Testis (tissue), 3 donors: Measurements from ENCODE around the gene ADK. TPM values are rescaled to one million over a fixed set of nuclear protein-coding genes. Genes with fewer than 3 reads are reported as not detected.

Experiments used
- DNase-seq: peaks from one replicate; pipeline ENCODE4 v3.0.0-alpha.2; 2019
- H3K27ac ChIP-seq, 2 donors: fragments of 200-600 bp; sonication (generic); one replicate each; pipeline ENCODE4 v1.5.1; 2019
- H3K27me3 ChIP-seq: fragments of 200-600 bp; sonication (generic); one replicate; pipeline ENCODE4 v1.5.1; 2019
- H3K36me3 ChIP-seq: fragments of 200-600 bp; sonication (generic); one replicate; pipeline ENCODE4 v1.5.1; 2017; ENCODE audit warnings: low read depth; ENCODE audit errors: missing control alignments
- H3K4me1 ChIP-seq: fragments of 200-600 bp; sonication (generic); one replicate; pipeline ENCODE4 v1.5.1; 2019
- H3K4me3 ChIP-seq, 2 donors: fragments of 200-600 bp; sonication (generic); one replicate each; pipeline ENCODE4 v1.5.1; 2017 to 2019
- H3K9me3 ChIP-seq: fragments of 200-600 bp; sonication (generic); one replicate; pipeline ENCODE4 v1.5.1; 2017
- CTCF ChIP-seq, 3 experiments: fragments of 450-650 bp in 2 of 3; fragments of 200-600 bp in 1 of 3; sonication (generic) in 1 of 3; IDR thresholded peaks; one replicate each; pipeline ENCODE4 v1.5.1; 2016 to 2019; ENCODE audit warnings: antibody characterized with exemption in 3 of 3, mild to moderate bottlenecking in 2 of 3, moderate library complexity in 1 of 3
- POLR2A ChIP-seq: fragments of 450-650 bp; IDR thresholded peaks from one replicate; pipeline ENCODE4 v1.6.1; 2017; ENCODE audit warnings: antibody characterized with exemption, mild to moderate bottlenecking, moderate library complexity
- WGBS, 2 donors: methylation state at CpG; one replicate each; pipeline ENCODE4 v1.1.5; 2018; 5-methylcytosine and 5-hydroxymethylcytosine counted together
- intact Hi-C: fragments of 100-400 bp; cut with DNase I; formaldehyde crosslinking; loops from one replicate; pipeline ENCODE4 v1.15.1; 2023; ENCODE audit warnings: low total_unique reads
- polyA plus RNA-seq: library from polyadenylated mRNA; stranded (reverse); fragments of 350-450 nt; fragmentation: Illumina TruSeq; extraction: RNeasy Lipid Tissue Mini Kit (QIAGEN cat#74804); gene quantifications from one replicate; pipeline ENCODE4 v1.2.3, GENCODE V29; 2014; ENCODE audit warnings: low read depth, low replicate concordance; ENCODE audit not compliant: insufficient read depth
- total RNA-seq, 2 donors: library from RNA; depleted of rRNA; stranded (reverse); fragments of >200 nt; gene quantifications; one replicate each; pipeline ENCODE4 v1.2.3, GENCODE V29; 2016

Gene ADK
- total and polyA plus RNA-seq, 3 donors from 2014 or later = 23.3 to 61.8 (median 55.3) TPM

GRCh38 chr10:74642901-74643595 is 492.0 kb downstream of the ADK start:
- TF ChIP-seq CTCF (IDR thresholded peaks at IDR 0.05) (no peak), POLR2A (no peak)
- 88 to 90% methylated on average over 1 of the region's 1 CpG for WGBS, 2 donors
- intact Hi-C loops = no loop called here
- no peak for DNase-seq
- Histone ChIP-seq H3K36me3 (no peaks in the 10 kb centered on the region), H3K9me3 (no peaks in the 10 kb centered on the region), H3K4me1 (peaks cover 6% of the 10 kb centered on the region), H3K4me3 (no peak overlapping the region), H3K27me3 (no peaks in the 10 kb centered on the region), H3K27ac (no peak overlapping the region)

- peaks cover 6% of the 10 kb centered on the region for H3K4me1 ChIP-seq
- TF ChIP-seq POLR2A (no peak), CTCF (IDR thresholded peaks at IDR 0.05) (no peak)
- no peaks in the 10 kb centered on the region for H3K27me3 ChIP-seq
- no peak for DNase-seq
- no peaks in the 10 kb centered on the region for H3K9me3 ChIP-seq
- H3K36me3 ChIP-seq = no peaks in the 10 kb centered on the region
- H3K4me3 ChIP-seq = no peak overlapping the region
- intact Hi-C loops = no loop called here
- H3K27ac ChIP-seq = no peak overlapping the region
Observed at GRCh38 chr10:74643596-74643975, 492.6 kb downstream of the ADK start.

- Histone ChIP-seq H3K9me3 (no peaks in the 10 kb centered on the region), H3K4me1 (peaks cover 6% of the 10 kb centered on the region), H3K27ac (no peak overlapping the region), H3K4me3 (no peak overlapping the region), H3K36me3 (no peaks in the 10 kb centered on the region), H3K27me3 (no peaks in the 10 kb centered on the region)
- no peak for TF ChIP-seq CTCF (IDR thresholded peaks at IDR 0.05)
- TF ChIP-seq POLR2A = no peak
- 77 to 89% methylated on average over 2 of the region's 2 CpGs for WGBS, 2 donors
- DNase-seq = no peak
- intact Hi-C loops = no loop called here
Observed at GRCh38 chr10:74644738-74645137, 493.7 kb downstream of the ADK start.

- Histone ChIP-seq H3K4me1 (no peaks in the 10 kb centered on the region), H3K27me3 (no peaks in the 10 kb centered on the region), H3K9me3 (no peaks in the 10 kb centered on the region), H3K27ac (no peak overlapping the region), H3K36me3 (no peaks in the 10 kb centered on the region), H3K4me3 (no peak overlapping the region)
- TF ChIP-seq CTCF (IDR thresholded peaks at IDR 0.05) (no peak), POLR2A (no peak)
- intact Hi-C loops = no loop called here
- WGBS, 2 donors = 80 to 85% methylated on average over 3 of the region's 3 CpGs
- no peak for DNase-seq
Observed at GRCh38 chr10:74645692-74646091, 494.7 kb downstream of the ADK start.

GRCh38 chr10:74650613-74651012 is 499.6 kb downstream of the ADK start:
- intact Hi-C loops = no loop called here
- Histone ChIP-seq H3K36me3 (no peaks in the 10 kb centered on the region), H3K9me3 (no peaks in the 10 kb centered on the region), H3K4me3 (no peak overlapping the region), H3K27me3 (no peaks in the 10 kb centered on the region), H3K27ac (no peak overlapping the region), H3K4me1 (no peaks in the 10 kb centered on the region)
- WGBS, 2 donors = 94 to 100% methylated on average over 1 of the region's 1 CpG
- no peak for DNase-seq
- TF ChIP-seq POLR2A (no peak), CTCF (IDR thresholded peaks at IDR 0.05) (no peak)
